ENCODE results near the gene TBX20. TPM values are rescaled to one million over a fixed set of nuclear protein-coding genes. Genes with fewer than 3 reads are reported as not detected.

The TBX20 gene
- total RNA-seq, 2 donors from 2014 or later = 0.35 to 3.4 TPM

DNA sequence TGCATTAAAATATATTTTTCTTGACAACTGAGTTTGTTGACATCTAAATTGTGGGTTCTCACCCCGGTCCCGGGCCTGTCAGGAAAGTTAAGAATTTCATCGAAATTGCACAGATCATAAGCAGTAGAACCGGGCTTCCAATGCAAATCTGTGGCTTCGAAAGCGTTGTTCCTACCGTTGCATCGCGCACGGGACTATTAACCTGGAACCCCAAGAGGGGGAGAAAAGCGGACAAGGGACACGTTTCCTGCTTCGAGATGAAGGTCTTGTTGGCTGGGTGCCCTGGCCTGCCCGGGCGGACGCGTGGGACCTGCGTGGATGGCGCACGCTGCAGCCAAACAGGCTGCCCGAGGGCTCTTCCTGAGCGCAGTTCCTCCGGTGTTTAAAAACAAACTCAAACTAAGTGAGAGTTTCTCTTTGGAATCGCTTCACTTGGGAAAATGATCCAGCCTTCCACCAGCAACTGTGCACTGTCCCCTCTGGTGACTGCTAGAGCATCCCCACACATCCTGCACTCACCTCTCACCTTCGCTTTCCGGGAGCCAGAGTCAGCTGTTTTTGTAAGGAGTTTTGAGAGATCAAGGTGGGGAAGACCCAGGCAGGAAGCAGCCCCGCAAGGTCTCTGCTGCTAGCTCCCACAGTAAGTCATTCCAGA is 5.1 kb upstream of the TBX20 start:
- no peak overlapping the region for H3K4me3 ChIP-seq
- no peaks in the 10 kb centered on the region for H3K36me3 ChIP-seq
- DNase-seq (ENCODE audit: low spot score) (no peak), ATAC-seq (ENCODE audit: insufficient number of reproducible peaks, low FRiP score, low read depth) (no peak)
- no peak overlapping the region for H3K27ac ChIP-seq
- H3K27me3 ChIP-seq (replicated peaks; ENCODE audit: insufficient read depth) = peaks cover 30% of the 10 kb centered on the region
- TF ChIP-seq, protein P1, sequence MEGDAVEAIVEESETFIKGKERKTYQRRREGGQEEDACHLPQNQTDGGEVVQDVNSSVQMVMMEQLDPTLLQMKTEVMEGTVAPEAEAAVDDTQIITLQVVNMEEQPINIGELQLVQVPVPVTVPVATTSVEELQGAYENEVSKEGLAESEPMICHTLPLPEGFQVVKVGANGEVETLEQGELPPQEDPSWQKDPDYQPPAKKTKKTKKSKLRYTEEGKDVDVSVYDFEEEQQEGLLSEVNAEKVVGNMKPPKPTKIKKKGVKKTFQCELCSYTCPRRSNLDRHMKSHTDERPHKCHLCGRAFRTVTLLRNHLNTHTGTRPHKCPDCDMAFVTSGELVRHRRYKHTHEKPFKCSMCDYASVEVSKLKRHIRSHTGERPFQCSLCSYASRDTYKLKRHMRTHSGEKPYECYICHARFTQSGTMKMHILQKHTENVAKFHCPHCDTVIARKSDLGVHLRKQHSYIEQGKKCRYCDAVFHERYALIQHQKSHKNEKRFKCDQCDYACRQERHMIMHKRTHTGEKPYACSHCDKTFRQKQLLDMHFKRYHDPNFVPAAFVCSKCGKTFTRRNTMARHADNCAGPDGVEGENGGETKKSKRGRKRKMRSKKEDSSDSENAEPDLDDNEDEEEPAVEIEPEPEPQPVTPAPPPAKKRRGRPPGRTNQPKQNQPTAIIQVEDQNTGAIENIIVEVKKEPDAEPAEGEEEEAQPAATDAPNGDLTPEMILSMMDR (IDR thresholded peaks at IDR 0.05) = no peak
- H3K9me3 ChIP-seq = no peaks in the 10 kb centered on the region
- H3K4me1 ChIP-seq (ENCODE audit: control insufficient read depth in 1 of 2, low read depth in 2 of 2) = no peaks in the 10 kb centered on the region

DNA sequence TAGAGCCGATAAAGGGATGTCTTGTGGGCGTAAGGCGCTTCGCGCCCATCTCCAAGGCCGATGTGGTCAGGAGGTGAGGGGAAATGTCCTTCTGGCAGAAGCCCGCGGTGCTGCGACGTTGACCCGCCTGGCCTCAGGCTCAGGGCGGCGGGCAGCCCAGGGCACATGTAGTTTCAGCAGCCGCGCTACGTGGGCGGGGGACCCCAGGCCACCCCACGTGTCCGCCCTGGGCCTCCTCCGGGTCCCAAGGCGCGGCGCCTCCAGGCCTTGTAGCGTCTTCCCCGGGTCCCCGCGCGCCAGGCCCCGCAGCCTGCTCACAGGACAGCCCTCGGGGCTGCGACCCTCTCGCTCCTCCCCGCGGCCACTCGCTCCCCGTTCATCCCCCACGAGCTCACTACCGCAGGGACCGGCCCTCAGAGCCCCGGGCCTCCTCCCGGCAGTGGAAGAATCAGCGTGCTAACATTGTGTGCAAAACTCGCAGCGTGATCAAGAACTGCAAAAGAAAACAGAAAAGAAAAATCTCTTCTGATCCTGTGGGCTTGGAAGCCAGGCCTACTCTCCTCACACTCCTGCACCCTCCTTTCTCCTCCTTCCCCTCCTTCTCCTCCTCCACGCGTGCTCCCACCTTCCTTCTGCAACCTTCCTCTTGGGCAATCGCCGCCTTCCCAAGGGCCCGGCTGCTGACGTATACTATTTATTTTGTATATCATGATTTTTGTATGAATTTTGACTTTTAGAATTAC is 4.4 kb upstream of the TBX20 start:
- H3K36me3 ChIP-seq = no peaks in the 10 kb centered on the region
- no peak overlapping the region for H3K27ac ChIP-seq
- H3K27me3 ChIP-seq (replicated peaks; ENCODE audit: insufficient read depth) = peaks cover 31% of the 10 kb centered on the region
- TF ChIP-seq, protein P1 (IDR thresholded peaks at IDR 0.05) = no peak
- ATAC-seq (ENCODE audit: insufficient number of reproducible peaks, low FRiP score, low read depth) (no peak), DNase-seq (ENCODE audit: low spot score) (no peak)
- H3K4me1 ChIP-seq (ENCODE audit: control insufficient read depth in 1 of 2, low read depth in 2 of 2) = peaks cover 0 to 3% of the 10 kb centered on the region in 2 donors
- no peaks in the 10 kb centered on the region for H3K9me3 ChIP-seq
- H3K4me3 ChIP-seq = no peak overlapping the region

DNA sequence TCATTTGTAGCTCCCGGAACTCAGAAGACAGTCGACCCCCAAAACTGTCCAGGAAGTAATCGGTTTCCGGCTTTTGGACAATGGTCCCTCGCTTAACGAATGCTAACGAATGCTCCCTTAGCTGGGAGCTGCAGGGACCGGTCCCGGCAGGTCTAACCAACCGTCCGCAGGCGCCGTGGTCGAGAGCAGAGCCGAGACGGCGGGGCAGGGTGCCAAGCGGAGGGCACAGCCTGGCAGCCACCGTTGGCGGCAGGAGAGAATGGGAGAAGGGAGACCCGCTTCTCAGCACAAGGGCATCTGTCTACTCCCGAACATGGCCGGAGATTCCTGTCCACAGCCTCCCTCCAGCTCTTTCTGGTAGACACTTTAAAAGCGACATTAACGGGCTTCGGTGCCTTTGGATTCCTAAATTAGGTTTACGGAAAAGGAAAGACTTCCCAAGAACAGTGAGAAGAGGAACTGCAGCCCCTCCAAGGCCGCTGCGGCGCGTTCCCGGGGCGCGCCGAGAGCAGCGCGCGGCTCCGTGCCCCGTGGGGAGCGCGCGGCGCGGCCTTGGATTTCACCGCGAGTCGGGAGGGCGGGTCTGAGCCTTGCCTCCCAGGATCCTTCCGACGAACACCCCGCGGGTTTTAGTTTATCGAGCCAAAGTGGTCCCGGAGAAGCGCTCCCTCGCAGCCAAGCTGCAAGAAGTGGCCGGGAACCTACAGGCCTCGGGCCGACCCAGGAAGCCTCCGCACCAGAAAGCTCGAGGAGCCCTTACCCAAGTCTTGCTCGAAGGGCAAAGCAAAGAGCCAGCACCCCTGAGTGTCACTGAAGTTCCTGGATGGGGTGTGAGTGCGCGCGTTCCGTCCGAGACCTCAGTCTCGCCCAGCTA is 3.6 kb upstream of the TBX20 start:
- Histone ChIP-seq H3K27me3 (replicated peaks; ENCODE audit: insufficient read depth) (peaks cover 31% of the 10 kb centered on the region), H3K27ac (no peak overlapping the region), H3K36me3 (no peaks in the 10 kb centered on the region), H3K4me3 (peak overlapping the region; percentile 17), H3K4me1 (ENCODE audit: control insufficient read depth in 1 of 2, low read depth in 2 of 2) (peaks cover 0 to 3% of the 10 kb centered on the region in 2 donors), H3K9me3 (no peaks in the 10 kb centered on the region)
- ATAC-seq (ENCODE audit: insufficient number of reproducible peaks, low FRiP score, low read depth) (no peak), DNase-seq (ENCODE audit: low spot score) (no peak)
- TF ChIP-seq, protein P1 (IDR thresholded peaks at IDR 0.05) = no peak

DNA sequence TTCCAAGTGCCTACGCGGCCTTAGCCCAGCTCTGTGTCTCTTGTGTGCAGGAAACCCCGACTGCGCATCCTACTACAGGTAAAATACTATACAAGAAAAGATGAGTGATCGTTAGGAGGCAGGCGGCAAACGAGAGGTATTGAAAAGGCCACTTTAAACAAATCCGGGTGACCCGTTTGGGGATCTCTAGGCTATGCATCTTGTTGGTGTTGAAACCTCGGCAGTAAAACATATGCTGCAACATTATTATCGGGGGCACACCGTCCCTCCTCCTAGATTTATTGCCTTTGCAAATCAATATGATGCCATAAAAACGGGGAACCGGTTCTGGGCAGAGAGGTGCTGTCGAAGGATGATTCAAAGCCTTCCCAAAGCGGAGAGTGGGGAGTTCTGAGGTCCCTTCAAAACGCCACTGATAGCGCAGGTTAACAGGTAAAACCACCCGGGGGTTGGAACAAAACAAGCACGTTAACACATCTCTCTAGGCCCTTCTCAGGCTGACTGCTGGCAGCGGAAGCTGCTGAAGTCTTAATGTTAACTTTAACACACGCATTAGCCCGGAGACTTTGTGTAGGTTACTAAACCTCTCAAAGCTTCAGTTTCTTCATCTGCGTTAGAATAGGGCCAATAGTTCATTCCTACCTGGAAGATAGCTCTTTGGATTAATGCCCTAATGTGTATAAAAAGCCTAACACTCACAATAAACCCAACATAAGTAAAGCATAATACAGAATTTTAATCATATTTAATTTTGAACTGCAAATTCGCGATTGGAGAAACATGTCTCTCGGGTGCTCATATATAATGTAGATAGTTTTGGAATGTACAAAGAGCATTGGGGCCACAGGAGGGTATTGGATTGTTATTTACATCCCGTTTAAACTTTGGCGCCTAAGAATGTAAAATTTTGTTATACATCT is 2.6 kb upstream of the TBX20 start:
- Histone ChIP-seq H3K36me3 (no peaks in the 10 kb centered on the region), H3K27ac (no peak overlapping the region), H3K9me3 (no peaks in the 10 kb centered on the region), H3K4me3 (no peak overlapping the region), H3K4me1 (ENCODE audit: control insufficient read depth in 1 of 2, low read depth in 2 of 2) (peaks cover 0 to 3% of the 10 kb centered on the region in 2 donors), H3K27me3 (replicated peaks; ENCODE audit: insufficient read depth) (peaks cover 31% of the 10 kb centered on the region)
- TF ChIP-seq, protein P1 (IDR thresholded peaks at IDR 0.05) = no peak
- DNase-seq (ENCODE audit: low spot score) (no peak), ATAC-seq (ENCODE audit: insufficient number of reproducible peaks, low FRiP score, low read depth) (no peak)
